Measurements from ENCODE around the gene KCNQ1. TPM values are rescaled to one million over a fixed set of nuclear protein-coding genes. Genes with fewer than 3 reads are reported as not detected.

The KCNQ1 gene
- total and polyA plus RNA-seq, 8 donors: 14.0 to 61.1 (median 46.7) TPM

- DNase-seq (peak in 2 of 6 donors; percentile 5 to 14), FAIRE-seq (no peak), ATAC-seq (no peak)
- no peaks in the 10 kb centered on the region for H3K27me3 ChIP-seq
- 51 to 69% methylated on average over 18 of the region's 18 CpGs for WGBS, 2 donors
- no peak for TF ChIP-seq CTCF (IDR thresholded peaks at IDR 0.05)
- no peaks in the 10 kb centered on the region for H3K36me3 ChIP-seq
- intact Hi-C loops (cut with DNase I): loop anchor here in 2 of 3 donors (5.0 to 10.0 kb wide), 2 partner anchors 109 to 222 kb away; no protein-coding TSS in a partner anchor
- H3K4me1 ChIP-seq: no peaks in the 10 kb centered on the region
- H3K9me3 ChIP-seq: no peaks in the 10 kb centered on the region
- no peak overlapping the region for H3K27ac ChIP-seq
- H3K4me3 ChIP-seq: no peak overlapping the region
Measured at GRCh38 chr11:2416765-2417164, 28.0 kb upstream of the KCNQ1 start.

GRCh38 chr11:2417856-2418692 is 26.7 kb upstream of the KCNQ1 start:
- no peak overlapping the region for H3K27ac ChIP-seq
- 58 to 74% methylated on average over 29 to 30 of the region's 30 CpGs for WGBS, 2 donors
- intact Hi-C loops (cut with DNase I): loop anchor here in 2 of 3 donors (5.0 to 10.0 kb wide), 2 partner anchors 111 to 223 kb away; no protein-coding TSS in a partner anchor
- H3K4me3 ChIP-seq: no peak overlapping the region
- no peaks in the 10 kb centered on the region for H3K9me3 ChIP-seq
- no peak for TF ChIP-seq CTCF (IDR thresholded peaks at IDR 0.05)
- no peaks in the 10 kb centered on the region for H3K36me3 ChIP-seq
- no peaks in the 10 kb centered on the region for H3K4me1 ChIP-seq
- FAIRE-seq (no peak), ATAC-seq (no peak), DNase-seq (peak in 2 of 6 donors; percentile 25 to 74)
- H3K27me3 ChIP-seq: no peaks in the 10 kb centered on the region

GRCh38 chr11:2418693-2419360 is 26.0 kb upstream of the KCNQ1 start:
- FAIRE-seq (no peak), DNase-seq (peak in 2 of 6 donors; percentile 22 to 28), ATAC-seq (no peak)
- intact Hi-C loops (cut with DNase I): loop anchor here in 2 of 3 donors (5.0 to 10.0 kb wide), 2 partner anchors 112 to 224 kb away; no protein-coding TSS in a partner anchor
- Histone ChIP-seq H3K4me3 (no peak overlapping the region), H3K36me3 (no peaks in the 10 kb centered on the region), H3K27ac (no peak overlapping the region), H3K27me3 (no peaks in the 10 kb centered on the region), H3K9me3 (no peaks in the 10 kb centered on the region), H3K4me1 (no peaks in the 10 kb centered on the region)
- no peak for TF ChIP-seq CTCF (IDR thresholded peaks at IDR 0.05)
- 61 to 70% methylated on average over 21 of the region's 21 CpGs for WGBS, 2 donors

GRCh38 chr11:2419638-2420501 is 24.9 kb upstream of the KCNQ1 start:
- Histone ChIP-seq H3K27ac (no peak overlapping the region), H3K9me3 (no peaks in the 10 kb centered on the region), H3K4me1 (no peaks in the 10 kb centered on the region), H3K27me3 (no peaks in the 10 kb centered on the region), H3K36me3 (no peaks in the 10 kb centered on the region), H3K4me3 (no peak overlapping the region)
- ATAC-seq (peak; percentile 78 to 89 (median 84)), FAIRE-seq (no peak), DNase-seq (peak; percentile 53 to 89 (median 82))
- WGBS, 2 donors: 46 to 56% methylated on average over 32 to 36 of the region's 36 CpGs
- intact Hi-C loops (cut with DNase I): loop anchor here (2.0 to 10.0 kb wide), 4 partner anchors 113 to 225 kb away; no protein-coding TSS in a partner anchor
- TF ChIP-seq CTCF (IDR thresholded peaks at IDR 0.05): peak; percentile 62 to 79 (median 66)
